ENCODE results near the gene DHX36. TPM values are rescaled to one million over a fixed set of nuclear protein-coding genes. Genes with fewer than 3 reads are reported as not detected.

DHX36 gene
- total RNA-seq, 4 donors from 2014 or later, result 57.2 to 106 (median 70.9) TPM

DNA sequence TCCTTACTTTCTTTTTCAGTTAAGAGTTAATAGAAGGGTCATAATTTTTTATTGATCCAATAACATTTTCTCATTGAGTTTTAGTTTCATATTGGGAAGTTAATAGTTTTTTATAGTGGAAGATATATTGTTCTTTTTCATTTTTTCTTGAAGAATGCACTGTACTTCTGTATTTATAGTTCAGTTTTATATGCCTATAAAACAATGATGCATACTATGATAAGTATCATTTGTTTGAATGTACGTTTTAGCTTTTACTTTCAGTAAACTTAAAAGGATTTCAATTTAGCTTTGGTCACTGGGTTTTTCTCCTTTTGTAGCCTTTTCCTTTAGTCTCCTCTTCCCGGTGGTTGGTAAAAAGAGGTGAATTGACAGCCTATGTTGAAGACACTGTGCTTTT is 98.8 kb downstream of the DHX36 start:
- Histone ChIP-seq H3K27me3 (no peaks in the 10 kb centered on the region), H3K27ac (no peak overlapping the region), H3K36me3 (no peaks in the 10 kb centered on the region), H3K4me1 (no peaks in the 10 kb centered on the region), H3K9me3 (no peaks in the 10 kb centered on the region), H3K4me3 (replicated peaks in 1 of 3) (no peak overlapping the region)
- DNase-seq, result no peak
- intact Hi-C loops (cut with DNase I), result no loop called here
- TF ChIP-seq, protein P1, sequence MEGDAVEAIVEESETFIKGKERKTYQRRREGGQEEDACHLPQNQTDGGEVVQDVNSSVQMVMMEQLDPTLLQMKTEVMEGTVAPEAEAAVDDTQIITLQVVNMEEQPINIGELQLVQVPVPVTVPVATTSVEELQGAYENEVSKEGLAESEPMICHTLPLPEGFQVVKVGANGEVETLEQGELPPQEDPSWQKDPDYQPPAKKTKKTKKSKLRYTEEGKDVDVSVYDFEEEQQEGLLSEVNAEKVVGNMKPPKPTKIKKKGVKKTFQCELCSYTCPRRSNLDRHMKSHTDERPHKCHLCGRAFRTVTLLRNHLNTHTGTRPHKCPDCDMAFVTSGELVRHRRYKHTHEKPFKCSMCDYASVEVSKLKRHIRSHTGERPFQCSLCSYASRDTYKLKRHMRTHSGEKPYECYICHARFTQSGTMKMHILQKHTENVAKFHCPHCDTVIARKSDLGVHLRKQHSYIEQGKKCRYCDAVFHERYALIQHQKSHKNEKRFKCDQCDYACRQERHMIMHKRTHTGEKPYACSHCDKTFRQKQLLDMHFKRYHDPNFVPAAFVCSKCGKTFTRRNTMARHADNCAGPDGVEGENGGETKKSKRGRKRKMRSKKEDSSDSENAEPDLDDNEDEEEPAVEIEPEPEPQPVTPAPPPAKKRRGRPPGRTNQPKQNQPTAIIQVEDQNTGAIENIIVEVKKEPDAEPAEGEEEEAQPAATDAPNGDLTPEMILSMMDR (IDR thresholded peaks at IDR 0.05), result no peak
- no peak for TF ChIP-seq POLR2A (IDR thresholded peaks at IDR 0.05)
- WGBS, 2 donors, result 84 to 86% methylated on average over 2 of the region's 2 CpGs

DNA sequence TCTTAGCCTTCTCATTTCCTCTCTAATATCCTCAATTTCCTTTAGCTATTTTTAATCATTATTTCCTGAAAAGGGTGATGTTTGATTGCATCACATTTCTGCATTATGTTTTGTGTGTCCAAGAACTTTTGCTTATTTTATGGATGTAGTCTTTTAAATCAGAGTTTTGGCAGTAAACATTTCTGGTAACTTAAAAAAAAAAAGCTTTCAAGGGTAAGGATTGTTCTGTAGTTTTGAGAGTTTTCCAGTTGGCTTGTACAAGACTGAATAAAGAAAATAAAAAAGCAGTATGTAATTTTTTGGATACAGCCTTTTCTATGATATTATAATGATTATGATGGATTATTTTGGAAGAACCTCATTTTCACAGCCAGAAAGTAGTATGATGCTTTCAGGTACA is 99.4 kb downstream of the DHX36 start:
- Histone ChIP-seq H3K4me1 (no peaks in the 10 kb centered on the region), H3K27me3 (no peaks in the 10 kb centered on the region), H3K36me3 (no peaks in the 10 kb centered on the region), H3K4me3 (replicated peaks in 1 of 3) (no peak overlapping the region), H3K27ac (no peak overlapping the region), H3K9me3 (no peaks in the 10 kb centered on the region)
- DNase-seq, result no peak
- TF ChIP-seq, protein P1 (IDR thresholded peaks at IDR 0.05), result no peak
- no peak for TF ChIP-seq POLR2A (IDR thresholded peaks at IDR 0.05)
- intact Hi-C loops (cut with DNase I), result no loop called here

DNA sequence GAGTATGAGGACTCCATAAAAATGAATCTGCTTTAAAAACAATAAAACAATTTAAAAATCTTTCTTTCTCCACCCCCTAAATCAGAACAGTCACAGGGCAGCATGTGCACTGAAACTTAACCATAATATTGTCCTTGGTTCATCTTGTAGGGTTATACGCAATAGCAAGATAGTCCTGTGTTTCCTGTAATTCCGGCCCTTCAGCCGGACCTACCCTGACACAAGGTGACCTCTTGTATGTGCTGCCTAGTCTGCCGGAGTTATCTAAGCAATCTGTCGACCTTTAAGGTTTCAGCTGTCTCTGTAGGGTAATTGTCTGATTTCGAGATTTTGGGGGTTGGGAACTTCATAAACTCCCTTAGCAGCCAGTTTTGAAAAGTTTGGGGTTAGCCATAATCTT is 99.9 kb downstream of the DHX36 start:
- Histone ChIP-seq H3K4me1 (no peaks in the 10 kb centered on the region), H3K36me3 (no peaks in the 10 kb centered on the region), H3K4me3 (replicated peaks in 1 of 3) (no peak overlapping the region), H3K27me3 (no peaks in the 10 kb centered on the region), H3K27ac (no peak overlapping the region), H3K9me3 (no peaks in the 10 kb centered on the region)
- intact Hi-C loops (cut with DNase I), result no loop called here
- DNase-seq, result no peak
- 63 to 64% methylated on average over 6 of the region's 6 CpGs for WGBS, 2 donors
- no peak for TF ChIP-seq POLR2A (IDR thresholded peaks at IDR 0.05)
- TF ChIP-seq, protein P1 (IDR thresholded peaks at IDR 0.05), result no peak

DNA sequence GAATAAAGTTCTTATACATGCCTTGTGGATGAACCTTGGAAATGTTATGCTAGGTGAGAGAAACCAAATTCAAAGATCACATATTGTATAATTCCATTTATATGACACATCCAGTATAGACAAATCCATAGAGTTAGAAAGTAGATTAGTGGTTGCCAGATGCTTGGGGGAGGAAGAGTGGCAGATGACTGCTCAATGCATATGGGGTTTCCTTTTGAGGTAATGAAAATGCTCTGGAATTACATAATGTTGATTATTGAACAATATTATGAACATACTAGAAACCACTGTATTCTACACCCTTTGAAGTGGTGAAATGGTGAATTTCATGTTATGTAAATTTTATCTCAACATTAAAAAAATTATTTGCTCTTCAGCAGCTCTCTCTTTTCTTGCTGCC is 100.8 kb downstream of the DHX36 start:
- Histone ChIP-seq H3K4me1 (no peaks in the 10 kb centered on the region), H3K36me3 (no peaks in the 10 kb centered on the region), H3K4me3 (replicated peaks in 1 of 3) (no peak overlapping the region), H3K27me3 (no peaks in the 10 kb centered on the region), H3K27ac (no peak overlapping the region), H3K9me3 (no peaks in the 10 kb centered on the region)
- TF ChIP-seq, protein P1 (IDR thresholded peaks at IDR 0.05), result no peak
- TF ChIP-seq POLR2A (IDR thresholded peaks at IDR 0.05), result no peak
- DNase-seq, result no peak
- intact Hi-C loops (cut with DNase I), result no loop called here

Small RNAs within 50 kb of the gene (small RNA-seq; reads per million reads assigned to genes)
- gene RF01210, result not detected

Other genes with a start within 250 kb of the DHX36 start
- gene ARHGEF26, start 203.1 kb downstream of the DHX36 start, total RNA-seq, result 10 to 100 TPM; 15.8 to 18.0 (median 16.9) TPM
- gene GPR149, start 105.7 kb upstream of the DHX36 start, total RNA-seq, result under 1 TPM in 1 of 4 donors, not detected in 3; 0.11 TPM